ENCODE results near the gene RSBN1L. TPM values are rescaled to one million over a fixed set of nuclear protein-coding genes. Genes with fewer than 3 reads are reported as not detected.

The RSBN1L gene
- polyA plus RNA-seq, 1 experiment, result 14.0 TPM

- CTCF ChIA-PET, result interaction anchor here (0.6 to 2.1 kb wide), 2 partner anchors 76 to 272 kb away, joined by 3 to 6 read pairs; no protein-coding TSS in a partner anchor
- TF ChIP-seq CTCF (IDR thresholded peaks at IDR 0.05; ENCODE audit: low read depth, low read length), result no peak
- POLR2A ChIA-PET, result interaction anchor here (1.3 to 1.7 kb wide), 2 partner anchors 30 to 31 kb away, joined by 3 to 5 read pairs; partner anchors contain the start of gene RSBN1L
These were observed 31.3 kb downstream of the RSBN1L start for GRCh38 chr7:77727527-77727926.

GRCh38 chr7:77727936-77728701 is 31.9 kb downstream of the RSBN1L start:
- Histone ChIP-seq H3K27me3 (ENCODE audit: control insufficient read depth, insufficient read depth, low read length) (no peaks in the 10 kb centered on the region), H3K4me3 (ENCODE audit: low read depth, low read length) (no peak overlapping the region; the same call in 1 of the 2 replicates), H3K27ac (ENCODE audit: low read depth, low read length) (peak overlapping the region; percentile 71), H3K9me3 (ENCODE audit: control insufficient read depth, insufficient read depth, low read length) (no peaks in the 10 kb centered on the region)
- no peak for TF ChIP-seq CTCF (IDR thresholded peaks at IDR 0.05; ENCODE audit: low read depth, low read length)
- POLR2A ChIA-PET, result interaction anchor here (1.3 to 1.7 kb wide), 2 partner anchors 31 to 32 kb away, joined by 3 to 5 read pairs; partner anchors contain the start of gene RSBN1L
- no peak for DNase-seq (ENCODE audit: low read depth, low spot score)
- CTCF ChIA-PET, result interaction anchor here (2.1 kb wide), 1 partner anchor 77 kb away, joined by 6 read pairs; no protein-coding TSS in a partner anchor

More at GRCh38 chr7:77727527-77727926, 31.3 kb downstream of the RSBN1L start:
- H3K4me3 ChIP-seq (ENCODE audit: low read depth, low read length), result no peak overlapping the region
- H3K27me3 ChIP-seq (ENCODE audit: control insufficient read depth, insufficient read depth, low read length), result no peaks in the 10 kb centered on the region
- DNase-seq (ENCODE audit: low read depth, low spot score), result no peak
- H3K27ac ChIP-seq (ENCODE audit: low read depth, low read length), result peak overlapping the region; percentile 39
- no peaks in the 10 kb centered on the region for H3K9me3 ChIP-seq (ENCODE audit: control insufficient read depth, insufficient read depth, low read length)

- no peak for TF ChIP-seq CTCF (IDR thresholded peaks at IDR 0.05; ENCODE audit: low read depth, low read length)
- H3K27me3 ChIP-seq (ENCODE audit: control insufficient read depth, insufficient read depth, low read length), result no peaks in the 10 kb centered on the region
- no peak for DNase-seq (ENCODE audit: low read depth, low spot score)
- H3K27ac ChIP-seq (ENCODE audit: low read depth, low read length), result no peak overlapping the region
- CTCF ChIA-PET, result interaction anchor here (2.4 kb wide), 1 partner anchor 30 kb away, joined by 8 read pairs; no protein-coding TSS in a partner anchor
- no peaks in the 10 kb centered on the region for H3K9me3 ChIP-seq (ENCODE audit: control insufficient read depth, insufficient read depth, low read length)
- no peak overlapping the region for H3K4me3 ChIP-seq (ENCODE audit: low read depth, low read length)
- POLR2A ChIA-PET, result no interaction called here
These were observed 33.5 kb downstream of the RSBN1L start for GRCh38 chr7:77729574-77730348.

- ChIA-PET CTCF (interaction anchor here (2.4 kb wide), 1 partner anchor 28 kb away, joined by 8 read pairs; no protein-coding TSS in a partner anchor), POLR2A (no interaction called here)
- no peak for TF ChIP-seq CTCF (IDR thresholded peaks at IDR 0.05; ENCODE audit: low read depth, low read length)
- DNase-seq (ENCODE audit: low read depth, low spot score), result no peak
- Histone ChIP-seq H3K9me3 (ENCODE audit: control insufficient read depth, insufficient read depth, low read length) (no peaks in the 10 kb centered on the region), H3K4me3 (ENCODE audit: low read depth, low read length) (no peak overlapping the region), H3K27ac (ENCODE audit: low read depth, low read length) (no peak overlapping the region), H3K27me3 (ENCODE audit: control insufficient read depth, insufficient read depth, low read length) (no peaks in the 10 kb centered on the region)
These were observed 35.5 kb downstream of the RSBN1L start for GRCh38 chr7:77731716-77732115.

All from AG04450 (cell line).